Measurements from ENCODE around the gene TACC2. TPM values are rescaled to one million over a fixed set of nuclear protein-coding genes. Genes with fewer than 3 reads are reported as not detected.

TACC2 gene
- total RNA-seq, 4 donors from 2014 or later: 206 to 606 (median 261) TPM

- 67% methylated on average over 2 of the region's 2 CpGs for WGBS
- Histone ChIP-seq H3K4me1 (no peaks in the 10 kb centered on the region), H3K27ac (no peak overlapping the region), H3K36me3 (peaks cover 86% of the 10 kb centered on the region), H3K4me3 (no peak overlapping the region), H3K27me3 (no peaks in the 10 kb centered on the region), H3K9me3 (no peaks in the 10 kb centered on the region)
- no peak for DNase-seq (ENCODE audit: low spot score in 2 of 2)
- TF ChIP-seq POLR2AphosphoS5 (IDR thresholded peaks at IDR 0.05): no peak
Observed at GRCh38 chr10:122229666-122230065, 240.7 kb downstream of the TACC2 start.

GRCh38 chr10:122230222-122230621 is 241.3 kb downstream of the TACC2 start:
- TF ChIP-seq POLR2A (IDR thresholded peaks at IDR 0.05) (no peak), POLR2AphosphoS5 (IDR thresholded peaks at IDR 0.05) (no peak), EP300 (IDR thresholded peaks at IDR 0.05) (no peak), CTCF (IDR thresholded peaks at IDR 0.05) (no peak)
- no peak overlapping the region for H3K27ac ChIP-seq
- no peak for DNase-seq (ENCODE audit: low spot score in 2 of 2)
- WGBS: 90% methylated on average over 19 of the region's 19 CpGs
- H3K27me3 ChIP-seq: no peaks in the 10 kb centered on the region
- H3K4me3 ChIP-seq: no peak overlapping the region
- no peaks in the 10 kb centered on the region for H3K9me3 ChIP-seq
- no peaks in the 10 kb centered on the region for H3K4me1 ChIP-seq
- H3K36me3 ChIP-seq: peaks cover 81% of the 10 kb centered on the region

GRCh38 chr10:122232769-122233168 is 243.8 kb downstream of the TACC2 start:
- no peak for DNase-seq (ENCODE audit: low spot score in 2 of 2)
- H3K4me1 ChIP-seq: no peaks in the 10 kb centered on the region
- no peak overlapping the region for H3K27ac ChIP-seq
- H3K36me3 ChIP-seq: peaks cover 77% of the 10 kb centered on the region
- H3K9me3 ChIP-seq: no peaks in the 10 kb centered on the region
- 77% methylated on average over 3 of the region's 3 CpGs for WGBS
- no peak overlapping the region for H3K4me3 ChIP-seq
- H3K27me3 ChIP-seq: no peaks in the 10 kb centered on the region
- TF ChIP-seq POLR2A (IDR thresholded peaks at IDR 0.05): no peak
- TF ChIP-seq EP300 (IDR thresholded peaks at IDR 0.05): no peak
- no peak for TF ChIP-seq POLR2AphosphoS5 (IDR thresholded peaks at IDR 0.05)
- TF ChIP-seq CTCF (IDR thresholded peaks at IDR 0.05): no peak

GRCh38 chr10:122233857-122234348 is 244.9 kb downstream of the TACC2 start:
- H3K9me3 ChIP-seq: no peaks in the 10 kb centered on the region
- no peak overlapping the region for H3K27ac ChIP-seq
- no peaks in the 10 kb centered on the region for H3K4me1 ChIP-seq
- 67% methylated on average over 1 of the region's 11 CpGs for WGBS
- peak in 1 of 2 donors; percentile 57 for DNase-seq (ENCODE audit: low spot score in 2 of 2)
- TF ChIP-seq POLR2A (IDR thresholded peaks at IDR 0.05) (no peak), EP300 (IDR thresholded peaks at IDR 0.05) (no peak), CTCF (IDR thresholded peaks at IDR 0.05) (no peak), POLR2AphosphoS5 (IDR thresholded peaks at IDR 0.05) (no peak)
- no peak overlapping the region for H3K4me3 ChIP-seq
- peaks cover 70% of the 10 kb centered on the region for H3K36me3 ChIP-seq
- no peaks in the 10 kb centered on the region for H3K27me3 ChIP-seq

GRCh38 chr10:122234416-122234815 is 245.5 kb downstream of the TACC2 start:
- Histone ChIP-seq H3K36me3 (peaks cover 70% of the 10 kb centered on the region), H3K4me3 (no peak overlapping the region), H3K27ac (no peak overlapping the region), H3K9me3 (no peaks in the 10 kb centered on the region), H3K4me1 (no peaks in the 10 kb centered on the region), H3K27me3 (no peaks in the 10 kb centered on the region)
- 80% methylated on average over 2 of the region's 2 CpGs for WGBS
- no peak for DNase-seq (ENCODE audit: low spot score in 2 of 2)
- TF ChIP-seq CTCF (IDR thresholded peaks at IDR 0.05): no peak

- Histone ChIP-seq H3K27ac (no peak overlapping the region), H3K27me3 (no peaks in the 10 kb centered on the region), H3K4me1 (peaks cover 4% of the 10 kb centered on the region), H3K4me3 (no peak overlapping the region), H3K9me3 (no peaks in the 10 kb centered on the region), H3K36me3 (peaks cover 72% of the 10 kb centered on the region)
- DNase-seq (ENCODE audit: low spot score in 2 of 2): no peak
- WGBS: 92% methylated on average over 5 of the region's 5 CpGs
- TF ChIP-seq CTCF (IDR thresholded peaks at IDR 0.05) (no peak), EP300 (IDR thresholded peaks at IDR 0.05) (no peak), POLR2A (IDR thresholded peaks at IDR 0.05) (no peak), POLR2AphosphoS5 (IDR thresholded peaks at IDR 0.05) (no peak)
Observed at GRCh38 chr10:122236690-122237306, 247.8 kb downstream of the TACC2 start.

Measured in suprapubic skin (tissue), 4 donors.